Measurements from ENCODE around the gene PCCA. TPM values are rescaled to one million over a fixed set of nuclear protein-coding genes. Genes with fewer than 3 reads are reported as not detected.

PCCA gene
- total RNA-seq, 3 donors from 2014 or later, result 46.6 to 69.8 (median 64.7) TPM

DNA sequence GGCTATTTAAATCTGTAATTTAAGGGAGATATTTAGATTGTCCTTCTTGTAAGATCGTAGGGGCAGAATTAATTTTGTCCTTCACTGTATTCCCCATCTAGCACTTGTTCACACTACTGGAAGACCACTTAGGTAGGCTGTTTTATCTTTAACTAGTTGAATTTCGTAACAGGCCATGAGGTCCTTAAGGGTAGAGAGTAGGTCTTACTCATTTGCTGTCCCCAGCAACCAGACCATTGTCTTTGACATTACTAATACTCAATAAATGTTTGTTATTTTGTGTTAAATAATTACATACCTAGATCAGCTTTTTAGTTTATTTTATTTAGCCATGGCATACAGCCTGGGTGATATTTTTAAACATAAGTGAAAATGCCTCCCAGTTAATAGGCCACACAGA lies 177.1 kb downstream of the PCCA start:
- no peak overlapping the region for H3K4me3 ChIP-seq
- no peaks in the 10 kb centered on the region for H3K27me3 ChIP-seq
- intact Hi-C loops (cut with DNase I; ENCODE audit: low total_unique reads), result no loop called here
- no peaks in the 10 kb centered on the region for H3K4me1 ChIP-seq
- no peak for TF ChIP-seq CTCF (IDR thresholded peaks at IDR 0.05)
- TF ChIP-seq POLR2AphosphoS5 (IDR thresholded peaks at IDR 0.05), result no peak
- TF ChIP-seq POLR2A (IDR thresholded peaks at IDR 0.05), result no peak
- H3K9me3 ChIP-seq, result no peaks in the 10 kb centered on the region
- no peak overlapping the region for H3K27ac ChIP-seq
- no peaks in the 10 kb centered on the region for H3K36me3 ChIP-seq
- DNase-seq (ENCODE audit: low spot score in 2 of 2), result no peak

DNA sequence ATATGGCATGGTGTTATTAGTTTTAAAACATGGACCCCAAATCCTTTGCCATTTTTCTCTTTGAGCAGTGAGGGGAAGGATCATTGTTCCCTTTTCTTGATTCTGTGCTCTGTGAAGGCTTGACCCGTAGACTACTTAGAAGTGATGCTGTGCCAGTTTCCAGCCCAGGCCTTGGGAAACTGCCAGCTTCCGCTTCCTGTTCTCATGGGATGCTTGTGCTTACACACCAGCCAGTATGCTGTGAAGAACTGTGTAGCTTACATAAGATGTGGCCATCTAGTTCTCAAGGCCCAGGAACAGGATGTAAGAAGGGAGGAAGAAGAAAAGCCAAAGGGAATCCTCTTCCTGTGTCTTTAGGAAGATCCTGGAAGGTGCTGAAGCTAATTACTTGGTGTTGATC lies 180.9 kb downstream of the PCCA start:
- H3K9me3 ChIP-seq, result no peaks in the 10 kb centered on the region
- no peaks in the 10 kb centered on the region for H3K36me3 ChIP-seq
- no peak overlapping the region for H3K27ac ChIP-seq
- no peak overlapping the region for H3K4me3 ChIP-seq
- DNase-seq (ENCODE audit: low spot score in 2 of 2), result peak in 1 of 2 donors; percentile 28
- H3K4me1 ChIP-seq, result no peaks in the 10 kb centered on the region
- no peak for TF ChIP-seq CTCF (IDR thresholded peaks at IDR 0.05)
- no peak for TF ChIP-seq POLR2AphosphoS5 (IDR thresholded peaks at IDR 0.05)
- no peak for TF ChIP-seq POLR2A (IDR thresholded peaks at IDR 0.05)
- H3K27me3 ChIP-seq, result no peaks in the 10 kb centered on the region
- intact Hi-C loops (cut with DNase I; ENCODE audit: low total_unique reads), result no loop called here

GRCh38 chr13:100273138-100273537 lies 184.2 kb downstream of the PCCA start:
- TF ChIP-seq CTCF (IDR thresholded peaks at IDR 0.05), result no peak
- no peak for TF ChIP-seq POLR2A (IDR thresholded peaks at IDR 0.05)
- TF ChIP-seq POLR2AphosphoS5 (IDR thresholded peaks at IDR 0.05), result no peak
- Histone ChIP-seq H3K27ac (no peak overlapping the region), H3K9me3 (no peaks in the 10 kb centered on the region), H3K36me3 (no peaks in the 10 kb centered on the region), H3K27me3 (no peaks in the 10 kb centered on the region), H3K4me3 (no peak overlapping the region), H3K4me1 (no peaks in the 10 kb centered on the region)
- intact Hi-C loops (cut with DNase I; ENCODE audit: low total_unique reads), result no loop called here
- no peak for DNase-seq (ENCODE audit: low spot score in 2 of 2)

DNA sequence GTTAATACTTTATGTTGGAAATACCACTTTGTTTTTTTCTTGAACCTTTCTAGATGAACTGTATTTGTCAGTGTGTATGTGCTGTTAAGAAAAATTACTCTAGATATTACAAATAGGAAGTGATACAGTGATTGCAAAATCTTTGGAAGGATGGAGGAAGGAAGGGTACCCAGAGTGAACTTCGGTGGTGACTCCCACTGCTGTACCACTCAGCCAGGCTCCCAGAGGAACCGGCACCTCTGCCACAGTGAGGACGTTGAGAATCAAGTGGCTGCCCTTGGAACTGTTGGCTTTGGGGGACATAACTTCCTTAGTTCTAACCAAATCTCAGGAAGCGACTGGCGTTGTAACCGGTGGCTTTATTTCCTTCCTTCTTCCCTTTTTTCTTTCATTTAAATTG lies 184.7 kb downstream of the PCCA start:
- TF ChIP-seq POLR2A (IDR thresholded peaks at IDR 0.05) (no peak), CTCF (IDR thresholded peaks at IDR 0.05) (no peak), POLR2AphosphoS5 (IDR thresholded peaks at IDR 0.05) (no peak)
- intact Hi-C loops (cut with DNase I; ENCODE audit: low total_unique reads), result no loop called here

DNA sequence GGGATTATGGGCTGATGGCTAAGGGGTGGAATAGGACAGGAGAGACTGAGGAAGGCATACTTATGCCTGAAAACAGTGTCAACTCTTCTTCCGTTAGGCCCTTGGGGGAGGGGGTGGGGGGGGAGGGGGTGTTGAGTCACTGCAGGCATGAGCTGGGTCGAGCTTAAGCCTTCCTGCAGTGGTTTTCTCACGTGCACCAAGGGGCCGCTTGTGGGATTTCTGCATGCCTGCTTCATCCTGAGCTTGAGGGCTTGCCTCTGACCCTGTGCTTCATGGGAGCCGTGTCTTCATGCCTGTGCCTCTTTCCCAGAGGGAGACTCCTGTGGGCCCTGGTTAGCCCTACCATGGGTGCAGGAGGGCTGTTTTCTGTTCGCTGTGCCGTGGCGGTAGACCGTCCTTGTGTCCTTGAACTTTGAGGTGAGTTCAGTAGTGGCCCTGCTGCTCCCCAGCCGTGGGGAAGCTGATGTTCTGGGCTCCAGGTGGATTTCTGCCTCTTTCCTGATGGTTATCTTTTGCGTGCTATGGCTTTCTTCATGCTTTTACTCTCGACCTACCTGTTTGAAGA lies 186.1 kb downstream of the PCCA start:
- no peak for TF ChIP-seq POLR2AphosphoS5 (IDR thresholded peaks at IDR 0.05)
- no peak for TF ChIP-seq CTCF (IDR thresholded peaks at IDR 0.05)
- no peak for TF ChIP-seq POLR2A (IDR thresholded peaks at IDR 0.05)
- H3K9me3 ChIP-seq, result no peaks in the 10 kb centered on the region
- no peaks in the 10 kb centered on the region for H3K27me3 ChIP-seq
- no peak overlapping the region for H3K27ac ChIP-seq
- DNase-seq (ENCODE audit: low spot score in 2 of 2), result no peak
- no peaks in the 10 kb centered on the region for H3K4me1 ChIP-seq
- intact Hi-C loops (cut with DNase I; ENCODE audit: low total_unique reads), result no loop called here
- no peaks in the 10 kb centered on the region for H3K36me3 ChIP-seq
- H3K4me3 ChIP-seq, result no peak overlapping the region

More for the DNA sequence above, 184.7 kb downstream of the PCCA start:
- DNase-seq (ENCODE audit: low spot score in 2 of 2), result no peak
- Histone ChIP-seq H3K9me3 (no peaks in the 10 kb centered on the region), H3K27ac (no peak overlapping the region), H3K4me3 (no peak overlapping the region), H3K27me3 (no peaks in the 10 kb centered on the region), H3K4me1 (no peaks in the 10 kb centered on the region), H3K36me3 (no peaks in the 10 kb centered on the region)

Data from breast epithelium (tissue), 4 donors.